K562 (cell line): Measurements from ENCODE around the gene CNFN. TPM values are rescaled to one million over a fixed set of nuclear protein-coding genes. Genes with fewer than 3 reads are reported as not detected.
A peak's percentile ranks its signal among the peaks of the same experiment; 100 is the strongest.

Source experiments
- BRCA1 ChIP-seq, 2 experiments: fragments of 450-650 bp in 1 of 2; sonication (generic) in 1 of 2; formaldehyde crosslinking in 1 of 2; IDR thresholded peaks; 2 replicates each; pipeline versions ENCODE4 v1.5.0 to v1.6.1; 2017 to 2020; ENCODE audit warnings: mild to moderate bottlenecking in 1 of 2, missing genetic modification reagents in 1 of 2
- COPS2 ChIP-seq: fragments of 450-650 bp; conservative IDR thresholded peaks from 2 replicates; pipeline ENCODE4 v1.6.1; 2016; ENCODE audit warnings: mild to moderate bottlenecking, moderate library complexity
- DIDO1 ChIP-seq: fragments of 450-650 bp; IDR thresholded peaks from 2 replicates; pipeline ENCODE4 v1.6.1; 2016; ENCODE audit warnings: low read depth, missing biosample characterization, missing genetic modification characterization
- E2F3 ChIP-seq: fragments of 250-450 bp; sonication (Bioruptor Pico); IDR thresholded peaks from 2 replicates; pipeline ENCODE4 v1.4.0; 2020; ENCODE audit warnings: mild to moderate bottlenecking
- JUN ChIP-seq, 2 experiments: sonication (generic) in 1 of 2; formaldehyde crosslinking in 1 of 2; IDR thresholded peaks; 2 replicates each; pipeline versions ENCODE4 v1.6.1 to v1.8.0; 2012 to 2022; ENCODE audit warnings: borderline replicate concordance in 2 of 2, mild to moderate bottlenecking in 2 of 2, improper control_type of control experiment in 1 of 2, low read depth in 1 of 2, low read length in 1 of 2, missing genetic modification reagents in 1 of 2
- JUND ChIP-seq, 2 experiments: IDR thresholded peaks; 2 replicates in 1 of 2; 3 replicates in 1 of 2; pipeline ENCODE4 v1.6.1; 2011; ENCODE audit warnings: borderline replicate concordance in 2 of 2, low read depth in 2 of 2, low read length in 2 of 2, improper control_type of control experiment in 1 of 2, missing biosample characterization in 1 of 2, missing genetic modification characterization in 1 of 2, missing genetic modification reagents in 1 of 2
- KAT7 ChIP-seq: sonication (generic); formaldehyde crosslinking; IDR thresholded peaks from 2 replicates; pipeline ENCODE4 v1.8.0; 2022; ENCODE audit warnings: missing genetic modification reagents, mild to moderate bottlenecking, borderline replicate concordance
- MAZ ChIP-seq, 2 experiments: fragments of 450-650 bp in 1 of 2; sonication (generic) in 1 of 2; formaldehyde crosslinking; IDR thresholded peaks in 1 of 2; conservative IDR thresholded peaks in 1 of 2; 2 replicates each; pipeline versions ENCODE4 v1.4.0 to v1.5.0; 2020; ENCODE audit warnings: mild to moderate bottlenecking in 1 of 2, missing genetic modification reagents in 1 of 2
- PRDM10 ChIP-seq: fragments of 450-650 bp; IDR thresholded peaks from 2 replicates; pipeline ENCODE4 v1.6.1; 2018; ENCODE audit not compliant: partially characterized antibody
- RCOR1 ChIP-seq, 2 experiments: IDR thresholded peaks; 2 replicates each; pipeline ENCODE4 v1.6.1; 2012; ENCODE audit warnings: low read depth in 2 of 2, low read length in 2 of 2, borderline replicate concordance in 1 of 2, improper control_type of control experiment in 1 of 2
- REST ChIP-seq, 2 experiments: fragments of 450-650 bp; formaldehyde crosslinking in 1 of 2; IDR thresholded peaks; 2 replicates each; pipeline versions ENCODE4 v1.4.0 to v1.6.1; 2014 to 2020; ENCODE audit warnings: mild to moderate bottlenecking in 2 of 2, borderline replicate concordance in 1 of 2, low read depth in 1 of 2
- TAF9B ChIP-seq: fragments of 450-650 bp; IDR thresholded peaks from 2 replicates; pipeline ENCODE4 v1.6.1; 2018; ENCODE audit warnings: mild to moderate bottlenecking; ENCODE audit not compliant: partially characterized antibody
- ZKSCAN3 ChIP-seq: fragments of 250-450 bp; sonication (Bioruptor Pico); IDR thresholded peaks from 2 replicates; pipeline ENCODE4 v1.4.0; 2020
- ZNF408 ChIP-seq: fragments of 250-450 bp; sonication (Bioruptor Pico); IDR thresholded peaks from 2 replicates; pipeline ENCODE4 v1.4.0; 2020; ENCODE audit warnings: low read depth, mild to moderate bottlenecking, moderate library complexity
- polyA plus RNA-seq, 8 experiments: library from polyadenylated mRNA; depleted of rRNA in 4 of 8; stranded (reverse) in 5 of 8; unstranded in 3 of 8; fragments of >200 nt; fragmentation: Nextera tagmentation in 2 of 8; fragmentation: Illumina TruSeq in 1 of 8; extraction: Ambion mirVana in 2 of 8; extraction: Trizol in 1 of 8; gene quantifications; 2 replicates each; pipeline versions ENCODE4 v1.2.1 to v1.2.3, GENCODE V29; 2011 to 2014; ENCODE audit warnings: inconsistent platforms in 1 of 8, missing spikeins in 1 of 8
- total RNA-seq, 7 experiments: library from RNA; depleted of rRNA in 6 of 7; stranded (reverse); fragments of >200 nt in 6 of 7; fragmentation: Illumina TruSeq in 2 of 7; extraction: Trizol in 2 of 7; gene quantifications; 2 replicates each; pipeline versions ENCODE4 v1.2.1 to v1.2.3, GENCODE V29; 2011 to 2021; ENCODE audit warnings: low replicate concordance in 1 of 7

CNFN gene
- total and polyA plus RNA-seq, 9 of the 15 experiments (the other 6 are each of a cell fraction or from before 2014, with no cell fraction given), result 0.18 to 0.52 (median 0.27) TPM; not detected in 5

- TF ChIP-seq KAT7 (no peak), BRCA1 (IDR thresholded peaks at IDR 0.05) (no peak), BRCA1 (CRISPR knock-in tag; IDR thresholded peaks at IDR 0.05) (no peak), RCOR1 (IDR thresholded peaks at IDR 0.05; ENCODE audit: borderline replicate concordance in 1 of 2, low read depth in 2 of 2, low read length in 2 of 2) (peak in 1 of 2 experiments; percentile 93; a peak in 2 of 4 replicates), JUND (IDR thresholded peaks at IDR 0.05; ENCODE audit: borderline replicate concordance, low read depth, low read length) (peak; percentile 76), JUND (tag; IDR thresholded peaks at IDR 0.05; ENCODE audit: borderline replicate concordance, low read depth, low read length) (peak; percentile 51; the same call in 1 of the 3 replicates), PRDM10 (peak; percentile 57), TAF9B (no peak), ZNF408 (CRISPR knock-in tag) (no peak), MAZ (CRISPR knock-in tag; conservative IDR thresholded peaks at IDR 0.05 in 1 of 2, IDR thresholded peaks at IDR 0.05 in 1 of 2) (peak in 1 of 2 experiments; percentile 55; a peak in 1 of 4 replicates), E2F3 (CRISPR knock-in tag) (no peak), COPS2 (no peak), JUN (IDR thresholded peaks at IDR 0.05; ENCODE audit: borderline replicate concordance, low read depth, low read length) (0 out of 2 replicates have a peak, but pooled peaks have one; percentile 19), JUN (CRISPR knock-in tag; IDR thresholded peaks at IDR 0.05; ENCODE audit: borderline replicate concordance) (no peak), REST (IDR thresholded peaks at IDR 0.05; ENCODE audit: borderline replicate concordance) (peak; percentile 50; the same call in 1 of the 2 replicates), REST (CRISPR knock-in tag; IDR thresholded peaks at IDR 0.05; ENCODE audit: low read depth) (no peak), DIDO1 (tag) (no peak), ZKSCAN3 (CRISPR knock-in tag) (no peak)
Observed at GRCh38 chr19:42420055-42420544, 30.0 kb upstream of the CNFN start (continued).
